ENCODE measurements around the gene MAP2.
"Not testable (repeated sequence)": the region's sequence is repeated elsewhere in the genome, so short reads cannot be mapped to it uniquely, and the experiment has no call there.

The MAP2 gene

DNA sequence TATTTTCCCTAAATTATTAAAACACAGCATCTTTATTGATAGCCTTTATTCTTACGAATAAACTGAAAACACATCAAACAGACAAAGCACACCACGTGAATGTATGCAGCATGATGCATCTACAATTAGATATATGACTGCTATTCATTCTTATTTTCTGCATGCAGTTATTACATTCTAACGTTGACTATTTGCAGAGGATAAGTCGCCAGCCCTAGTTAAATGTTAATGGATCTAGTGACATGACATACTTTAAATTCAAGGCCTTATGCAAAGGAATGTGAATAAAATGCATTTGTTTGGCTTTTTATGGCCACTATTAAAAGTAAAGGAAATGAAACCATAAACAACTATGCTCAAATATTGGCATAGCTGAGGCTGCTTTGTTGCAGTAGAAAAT is 172.4 kb downstream of the MAP2 start:
- DNase-seq (ENCODE audit: low spot score), result no peak

DNA sequence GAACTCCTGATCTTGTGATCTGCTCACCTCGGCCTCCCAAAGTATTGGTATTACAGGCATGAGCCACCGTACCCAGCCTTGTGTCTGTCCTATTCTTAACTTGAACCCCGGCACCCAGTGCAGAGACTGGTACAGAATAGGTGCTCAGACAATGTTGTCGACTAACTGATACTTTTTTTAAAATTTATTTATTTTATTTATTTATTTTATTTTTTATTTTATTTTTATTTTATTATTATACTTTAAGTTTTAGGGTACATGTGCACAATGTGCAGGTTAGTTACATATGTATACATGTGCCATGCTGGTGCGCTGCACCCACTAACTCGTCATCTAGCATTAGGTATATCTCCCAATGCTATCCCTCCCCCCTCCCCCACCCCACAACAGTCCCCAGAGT is 174.4 kb downstream of the MAP2 start:
- DNase-seq (ENCODE audit: low spot score), result not testable (repeated sequence)

DNA sequence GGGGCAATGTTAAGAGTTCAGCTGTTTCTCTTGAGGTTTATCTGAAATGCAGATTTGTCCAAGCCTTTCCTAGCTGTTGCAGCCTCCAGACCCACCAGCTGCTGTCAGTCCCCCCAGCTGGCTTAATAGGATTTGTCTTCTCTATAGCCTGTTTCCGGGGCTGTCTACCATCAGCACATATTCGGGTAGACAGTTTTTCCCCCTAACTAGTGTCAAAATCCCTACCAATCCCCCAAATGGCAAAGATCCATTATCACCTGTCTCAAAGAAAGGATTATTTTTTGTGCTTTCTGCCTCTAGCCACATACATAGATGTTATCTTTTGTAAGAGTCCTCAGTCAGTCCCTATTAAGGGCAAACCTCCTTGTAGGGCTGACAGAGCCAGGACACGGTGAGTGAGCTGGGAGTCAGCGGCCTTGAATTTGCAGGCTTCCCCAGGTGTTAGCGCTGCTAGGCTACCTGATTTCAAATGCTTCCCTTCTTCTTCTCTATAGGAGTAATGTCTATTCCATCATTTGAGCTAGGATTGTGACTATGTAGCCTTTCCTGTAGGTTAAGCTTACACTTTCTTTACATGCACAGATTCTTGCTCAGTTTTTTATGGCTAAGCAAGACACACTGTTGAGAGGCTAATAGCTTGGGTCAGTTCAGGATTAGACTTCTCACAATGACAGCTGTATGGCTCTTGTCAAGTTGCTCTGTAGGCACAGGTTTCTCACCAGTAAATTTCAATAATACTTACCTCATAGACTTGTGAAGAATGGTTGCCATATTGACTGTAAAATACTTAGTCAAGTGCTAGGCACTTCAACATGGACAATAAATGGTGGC is 176.7 kb downstream of the MAP2 start:
- no peak for DNase-seq (ENCODE audit: low spot score)

DNA sequence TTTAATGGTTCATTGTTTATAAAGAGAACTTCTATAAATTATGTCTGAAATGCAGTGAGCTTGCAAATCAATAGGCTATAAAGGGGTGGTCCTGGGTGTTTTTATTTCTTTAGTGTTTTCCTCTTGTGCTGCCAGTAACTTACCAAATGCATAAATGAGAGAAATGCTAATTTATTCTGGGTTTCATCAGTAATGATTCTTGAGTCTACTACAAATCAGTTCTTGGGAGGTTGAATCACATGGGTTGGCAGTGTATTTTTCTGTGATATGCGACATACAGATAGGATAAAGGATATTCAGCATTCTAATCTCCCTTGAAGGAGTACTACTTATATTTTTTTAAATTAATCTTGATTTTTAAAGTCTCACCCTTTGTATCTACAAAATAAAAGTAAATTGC is 177.7 kb downstream of the MAP2 start:
- no peak for DNase-seq (ENCODE audit: low spot score)

DNA sequence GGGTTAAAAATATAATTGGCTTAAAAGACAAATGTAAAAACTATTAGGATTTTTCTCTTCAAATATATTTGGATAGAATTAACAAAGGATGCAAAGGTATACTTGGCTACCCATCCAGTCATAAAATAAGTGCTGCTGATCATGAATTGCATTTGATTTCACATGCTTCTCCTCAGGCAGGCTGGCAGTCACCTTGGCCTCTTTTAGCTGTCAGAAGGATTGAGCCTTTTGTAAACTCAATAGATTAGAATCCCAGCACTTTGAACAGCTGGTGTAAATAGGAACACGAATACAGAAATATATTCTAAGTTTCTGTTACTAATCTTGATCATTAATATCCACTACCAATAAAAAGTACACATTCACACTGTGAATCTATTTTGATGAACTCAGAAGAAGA is 178.4 kb downstream of the MAP2 start:
- DNase-seq (ENCODE audit: low spot score), result no peak

DNA sequence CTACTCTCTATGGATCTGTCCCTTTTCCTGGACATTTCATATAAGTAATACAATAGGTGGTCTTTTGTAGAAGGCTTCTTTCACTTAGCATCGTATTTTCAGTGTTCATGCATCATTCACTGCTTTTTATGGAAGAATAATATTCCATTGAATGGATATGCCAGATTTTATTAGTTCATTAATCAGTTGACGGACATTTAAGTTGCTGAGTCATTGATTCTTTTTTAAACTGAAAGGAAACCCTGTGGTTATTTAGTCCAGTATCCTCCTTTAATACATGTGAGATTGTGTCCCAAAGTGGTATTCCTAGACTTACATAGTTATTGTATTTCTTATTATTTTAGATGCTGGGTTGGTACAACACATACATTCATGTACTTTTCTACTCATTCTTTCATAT is 185.7 kb downstream of the MAP2 start:
- DNase-seq (ENCODE audit: low spot score), result no peak

DNA sequence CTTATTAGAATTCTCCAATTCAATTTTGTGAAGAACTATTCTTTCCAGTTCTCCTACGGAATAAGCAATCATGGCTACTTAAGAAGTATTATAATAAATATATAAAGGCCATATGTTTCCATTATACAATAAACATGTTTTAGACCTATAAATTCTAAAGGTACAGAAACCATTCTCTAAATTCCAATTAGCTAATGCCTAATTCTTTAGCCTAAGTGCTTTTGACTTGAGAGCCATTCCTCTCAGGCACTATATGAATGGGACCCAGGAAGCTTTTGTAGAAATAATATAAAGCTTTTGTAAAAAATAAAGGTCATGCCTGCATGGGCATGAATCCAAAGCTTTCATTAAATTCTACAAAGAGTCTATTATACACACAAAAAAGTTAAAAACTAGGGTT is 186.8 kb downstream of the MAP2 start:
- no peak for DNase-seq (ENCODE audit: low spot score)

DNA sequence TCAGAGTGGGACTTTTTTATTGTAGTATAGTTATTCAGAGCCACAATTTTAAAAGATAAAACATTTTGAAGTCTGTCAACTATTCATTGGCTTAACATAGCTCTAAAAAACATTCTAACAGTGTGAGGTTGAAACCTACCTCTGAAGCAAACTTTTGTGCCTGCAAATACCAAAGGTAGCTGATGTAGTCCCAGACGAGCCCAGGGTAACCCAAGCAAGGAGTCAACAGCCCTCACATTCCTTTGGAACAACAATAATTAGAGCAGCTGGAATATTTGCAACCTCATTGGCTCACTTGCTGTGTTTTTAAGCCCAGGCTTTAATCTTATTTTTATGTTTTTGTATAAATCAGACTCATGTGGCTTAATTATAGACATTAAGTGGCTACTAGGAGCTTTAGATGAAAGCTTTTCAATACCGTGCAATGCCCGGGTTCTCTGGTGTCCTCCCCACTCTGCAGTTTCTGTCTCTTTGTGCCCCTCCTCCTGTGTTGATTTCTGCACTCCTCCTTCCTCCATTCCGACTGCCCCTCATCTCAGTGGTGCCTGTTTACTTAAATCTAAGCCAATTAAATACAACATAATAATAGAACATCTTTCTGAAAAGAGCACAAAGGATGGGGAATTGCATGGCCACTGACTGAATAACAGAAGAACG is 189.9 kb downstream of the MAP2 start:
- no peak for DNase-seq (ENCODE audit: low spot score)

DNA sequence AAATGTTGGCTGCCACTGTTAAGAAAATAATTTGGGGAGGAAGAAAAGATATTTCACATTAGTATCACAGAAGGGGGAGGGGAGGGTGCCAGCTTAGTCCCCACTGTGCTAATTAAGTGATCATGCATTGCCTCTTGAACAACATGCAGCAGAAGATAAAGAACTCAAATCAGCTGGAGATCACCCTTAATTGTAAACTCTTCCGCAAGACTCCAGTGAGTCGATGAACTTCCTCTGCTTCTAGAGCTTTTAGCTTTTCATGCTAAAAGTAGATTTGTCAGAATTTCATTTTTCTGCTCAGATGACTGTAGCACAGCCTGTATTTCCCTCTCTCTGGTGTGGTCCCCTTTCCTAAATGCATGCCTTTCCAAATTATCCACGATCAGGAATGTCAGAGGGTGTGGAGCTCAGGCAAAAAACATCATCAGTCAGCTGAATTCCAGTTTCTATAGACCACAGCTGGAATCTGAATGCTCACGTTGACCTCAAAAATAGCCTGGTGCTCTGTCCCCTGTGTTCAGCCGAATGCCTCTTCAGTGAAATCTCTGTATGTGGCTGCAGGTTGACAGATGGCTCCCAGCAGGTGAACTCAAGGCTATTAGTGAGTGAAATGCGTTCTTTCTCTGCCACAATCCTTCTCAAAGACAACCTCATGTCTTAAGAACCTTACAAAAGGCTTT is 191.0 kb downstream of the MAP2 start:
- DNase-seq (ENCODE audit: low spot score), result no peak

DNA sequence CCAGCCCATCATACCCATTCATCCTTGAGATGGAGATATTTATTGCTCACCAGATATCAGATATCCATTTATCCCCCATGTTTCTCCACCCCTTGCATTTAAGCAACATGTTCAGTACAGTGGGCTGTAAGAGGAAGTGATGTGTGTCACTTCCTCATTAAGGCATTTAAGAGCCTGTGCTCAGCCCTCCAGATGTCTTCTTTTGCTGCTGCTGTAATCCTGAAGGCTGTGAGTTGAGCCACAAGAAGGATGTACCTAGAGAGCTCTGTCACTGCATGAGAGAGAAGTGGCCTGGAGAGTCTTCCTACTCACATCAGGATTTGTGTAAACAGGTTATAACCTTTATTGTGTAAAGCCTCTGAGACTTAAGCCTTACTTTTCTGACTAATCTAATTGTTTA is 195.9 kb downstream of the MAP2 start:
- DNase-seq (ENCODE audit: low spot score), result peak; percentile 16

DNA sequence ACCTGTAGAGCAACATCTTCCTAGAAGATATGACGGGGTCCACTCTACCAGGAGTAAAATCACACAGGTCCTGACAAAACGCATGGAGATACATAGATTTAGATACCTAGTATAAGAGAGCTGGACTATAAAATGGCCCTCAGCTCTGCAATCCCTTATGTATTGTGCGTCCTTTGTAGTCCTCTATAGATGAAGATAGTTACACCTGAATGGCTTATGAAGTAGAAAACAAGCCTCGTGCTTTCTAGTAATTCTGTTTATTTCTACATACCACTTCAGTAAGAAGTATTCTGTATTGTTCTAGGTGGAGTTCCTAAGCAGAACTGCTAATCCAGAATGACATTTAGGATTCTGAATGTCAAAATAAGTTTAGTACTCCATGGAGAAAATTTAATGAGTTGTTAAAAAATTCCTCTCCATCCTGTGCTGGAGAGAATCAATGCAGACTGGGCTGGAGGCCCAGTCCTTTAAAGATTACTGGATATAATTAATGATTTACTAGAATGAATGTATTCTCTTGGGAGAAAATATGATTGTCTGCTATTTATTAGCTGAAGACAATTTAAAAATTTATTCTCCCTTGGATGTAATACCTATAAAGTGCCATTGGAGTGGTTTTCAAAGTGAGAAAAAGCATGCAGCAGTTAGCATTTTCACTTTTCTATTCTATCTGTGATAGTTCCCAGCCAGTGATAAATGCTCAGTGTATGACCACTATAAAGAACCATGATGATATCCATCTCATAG is 200.5 kb downstream of the MAP2 start:
- DNase-seq (ENCODE audit: low spot score), result no peak

DNA sequence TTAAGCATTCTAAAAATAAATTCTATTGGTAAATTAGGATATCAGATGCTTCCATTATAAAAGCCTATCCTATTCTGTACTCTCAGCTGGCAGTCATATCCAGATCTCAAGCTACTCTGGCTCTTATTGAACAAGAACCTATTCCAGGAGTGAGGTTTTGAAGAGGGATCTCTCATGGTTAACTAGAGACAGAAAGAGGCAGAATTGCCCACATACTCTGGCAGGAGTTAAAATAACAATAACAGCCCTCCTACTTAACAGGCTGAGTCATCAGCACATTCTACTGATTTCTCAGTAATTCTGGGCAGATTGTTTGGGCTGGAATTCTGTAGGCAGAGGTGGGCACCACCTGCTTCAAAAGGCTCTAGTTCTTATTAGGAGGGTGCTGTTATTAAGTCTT is 205.8 kb downstream of the MAP2 start:
- no peak for DNase-seq (ENCODE audit: low spot score)

DNA sequence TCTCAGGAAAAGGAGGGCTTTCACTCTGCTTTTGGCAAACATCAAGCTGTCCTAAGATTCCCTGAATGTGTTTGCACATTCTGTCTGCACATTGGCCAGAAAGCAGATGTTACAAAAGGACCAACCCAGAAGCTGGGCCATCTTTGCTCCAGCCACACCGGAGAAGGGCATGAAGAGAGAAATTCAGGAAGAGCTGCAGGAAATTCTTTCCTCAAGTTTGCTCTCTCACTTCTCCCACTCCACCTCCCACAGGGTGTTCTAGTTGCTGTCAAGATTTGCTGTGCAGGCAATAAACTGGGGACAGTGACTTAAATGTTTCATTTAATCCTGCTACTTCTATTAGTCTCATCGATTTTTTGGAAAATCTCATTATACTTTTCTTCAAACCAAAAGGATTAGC is 210.1 kb downstream of the MAP2 start:
- no peak for DNase-seq (ENCODE audit: low spot score)

DNA sequence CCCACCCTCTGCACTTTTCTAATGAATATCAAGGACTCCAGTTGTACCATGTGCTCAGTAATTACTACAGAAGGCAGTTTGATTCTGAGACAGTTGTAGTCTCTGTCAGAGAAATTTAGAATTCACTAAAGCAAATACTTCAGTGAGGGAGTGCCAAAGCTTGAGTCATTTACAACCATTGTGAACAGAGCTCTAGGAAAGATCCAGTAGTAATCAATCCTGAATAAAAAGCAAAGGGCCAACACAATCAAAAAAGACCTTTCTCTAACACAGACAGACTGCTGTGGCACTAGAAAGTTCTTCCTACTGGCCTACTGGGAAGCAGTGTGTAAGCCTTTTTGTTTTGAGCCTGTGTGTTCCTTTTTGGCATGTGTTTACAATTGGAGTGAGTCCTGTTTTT is 212.2 kb downstream of the MAP2 start:
- peak; percentile 51 for DNase-seq (ENCODE audit: low spot score)

DNA sequence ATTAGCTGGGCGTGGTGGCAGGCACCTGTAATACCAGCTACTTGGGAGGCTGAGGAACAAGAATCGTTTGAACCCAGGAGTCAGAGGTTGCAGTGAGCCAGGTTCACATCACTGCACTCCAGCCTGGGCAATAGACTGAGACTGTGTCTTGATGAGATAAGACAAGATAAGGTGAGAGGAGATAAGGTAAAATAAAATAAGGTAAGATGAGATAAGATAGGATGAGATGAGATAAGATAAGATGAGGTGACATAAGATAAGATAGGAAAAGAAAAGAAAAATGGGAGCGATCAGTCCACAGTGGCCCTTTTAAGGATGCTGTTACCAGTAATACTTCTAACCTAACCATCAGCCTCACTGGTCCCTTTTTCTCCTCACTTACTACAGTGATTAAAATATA is 213.4 kb downstream of the MAP2 start:
- no peak for DNase-seq (ENCODE audit: low spot score)

DNA sequence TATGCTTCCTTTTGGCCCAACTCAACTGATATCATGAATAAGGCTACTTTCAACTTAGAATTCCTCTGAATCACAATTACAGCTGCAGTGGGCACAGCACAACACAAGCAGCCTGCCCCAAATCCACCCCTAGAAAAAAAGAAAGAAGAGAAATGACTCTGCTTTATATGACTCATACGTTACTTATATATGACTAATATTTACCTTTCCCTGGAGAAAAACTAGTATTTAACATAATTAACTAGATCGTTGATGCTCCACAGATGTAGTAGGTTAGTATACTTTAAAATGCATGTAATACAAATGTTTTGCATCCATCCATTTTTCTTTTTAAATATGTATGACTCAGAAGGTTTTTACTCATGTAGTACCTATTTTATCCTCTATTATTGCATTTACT is 214.5 kb downstream of the MAP2 start:
- DNase-seq (ENCODE audit: low spot score), result no peak

DNA sequence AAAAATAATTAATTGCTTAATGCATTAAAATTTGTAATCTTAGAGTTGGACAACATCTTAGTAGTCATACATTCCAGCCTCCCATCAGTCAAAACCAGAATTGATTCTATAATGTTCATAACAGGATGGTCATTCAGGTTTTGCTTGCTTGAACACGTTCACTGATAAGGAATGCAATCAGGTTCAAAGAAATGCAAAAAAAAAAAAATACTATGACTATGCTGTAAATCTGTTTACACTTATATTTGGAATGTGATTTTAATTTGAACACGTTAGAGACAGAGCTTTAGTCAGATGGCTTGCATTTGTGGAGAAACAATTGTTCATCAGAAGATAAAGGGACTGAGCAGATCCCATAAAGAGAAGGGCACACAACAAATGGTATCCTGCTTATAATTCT is 216.5 kb downstream of the MAP2 start:
- no peak for DNase-seq (ENCODE audit: low spot score)

DNA sequence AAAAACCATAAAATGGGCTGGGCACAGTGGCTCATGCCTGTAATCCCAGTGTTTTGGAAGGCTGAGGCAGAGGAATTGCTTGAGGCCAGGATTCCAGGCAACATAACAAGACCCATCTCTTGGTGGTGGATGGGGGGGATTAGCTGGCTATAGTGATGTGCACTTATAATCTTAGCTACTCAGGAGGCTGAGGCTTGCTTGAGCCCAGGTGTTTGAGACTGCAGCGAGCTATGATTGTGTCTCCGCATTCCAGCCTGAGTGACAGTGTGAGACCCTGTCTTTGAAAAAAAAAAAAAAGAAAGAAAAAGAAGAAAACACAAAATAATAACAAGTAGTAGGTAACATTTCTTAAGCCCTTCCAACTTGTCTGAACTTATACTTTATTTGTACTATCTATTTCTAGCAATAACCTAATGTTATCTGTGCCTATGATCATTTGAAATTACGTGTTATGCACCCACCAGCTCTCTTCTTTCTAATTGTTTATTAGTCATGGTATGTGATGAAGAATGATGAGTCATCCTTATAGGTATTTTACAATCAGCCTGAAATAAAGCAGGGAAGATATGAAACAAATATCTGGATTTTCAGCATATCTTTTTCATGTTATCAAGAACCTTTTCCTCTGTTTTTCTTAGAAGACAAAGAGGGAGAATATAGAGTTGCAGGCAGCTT is 218.4 kb downstream of the MAP2 start:
- DNase-seq (ENCODE audit: low spot score), result no peak

DNA sequence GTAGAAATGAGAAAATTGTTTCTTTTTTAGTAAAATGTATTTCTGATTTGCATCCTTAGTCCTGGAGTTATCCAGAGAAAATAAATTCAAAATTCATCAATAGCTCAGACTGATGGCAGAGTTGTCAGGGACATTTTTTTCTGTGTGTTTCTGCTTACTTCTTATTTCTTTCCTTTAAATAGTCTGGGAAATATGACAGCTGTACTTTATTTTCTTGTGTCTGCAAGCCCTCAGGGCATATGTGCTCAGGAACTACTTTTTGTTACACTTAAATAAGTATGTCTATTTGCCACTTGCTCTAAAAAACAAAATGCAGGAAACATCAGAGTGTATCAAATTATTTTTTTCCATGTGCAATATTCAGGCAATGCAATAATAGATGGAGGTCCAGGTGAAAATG is 221.0 kb downstream of the MAP2 start:
- no peak for DNase-seq (ENCODE audit: low spot score)

DNA sequence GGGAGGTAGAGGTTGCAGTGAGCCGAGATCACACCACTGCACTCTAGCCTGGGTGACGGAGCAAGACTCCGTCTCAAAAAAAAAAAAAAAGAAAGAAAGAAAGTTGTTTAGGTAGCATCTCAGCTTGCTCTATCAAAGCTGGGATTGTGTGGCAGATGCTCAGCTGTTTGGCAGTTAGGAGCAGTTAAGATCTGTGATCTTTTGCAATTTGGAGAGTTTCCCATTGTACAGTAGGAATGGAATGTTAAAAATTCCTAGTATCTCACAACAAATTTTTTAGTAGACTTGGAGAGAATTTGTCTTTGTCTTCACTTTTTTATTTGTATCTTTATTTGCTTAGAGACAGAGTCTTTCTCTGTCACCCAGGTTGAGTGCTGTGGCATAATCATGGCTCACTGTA is 224.9 kb downstream of the MAP2 start:
- DNase-seq (ENCODE audit: low spot score), result no peak

DNA sequence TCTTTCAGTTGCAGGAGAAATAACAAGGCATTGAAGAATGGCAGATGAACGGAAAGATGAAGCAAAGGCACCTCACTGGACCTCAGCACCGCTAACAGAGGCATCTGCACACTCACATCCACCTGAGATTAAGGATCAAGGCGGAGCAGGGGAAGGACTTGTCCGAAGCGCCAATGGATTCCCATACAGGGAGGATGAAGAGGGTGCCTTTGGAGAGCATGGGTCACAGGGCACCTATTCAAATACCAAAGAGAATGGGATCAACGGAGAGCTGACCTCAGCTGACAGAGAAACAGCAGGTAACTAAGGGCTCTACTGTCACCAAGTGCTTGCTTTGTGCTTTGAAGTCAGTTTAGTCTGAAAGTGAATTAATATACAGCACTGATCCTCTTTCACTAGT is 229.3 kb downstream of the MAP2 start:
- no peak for DNase-seq (ENCODE audit: low spot score)

DNA sequence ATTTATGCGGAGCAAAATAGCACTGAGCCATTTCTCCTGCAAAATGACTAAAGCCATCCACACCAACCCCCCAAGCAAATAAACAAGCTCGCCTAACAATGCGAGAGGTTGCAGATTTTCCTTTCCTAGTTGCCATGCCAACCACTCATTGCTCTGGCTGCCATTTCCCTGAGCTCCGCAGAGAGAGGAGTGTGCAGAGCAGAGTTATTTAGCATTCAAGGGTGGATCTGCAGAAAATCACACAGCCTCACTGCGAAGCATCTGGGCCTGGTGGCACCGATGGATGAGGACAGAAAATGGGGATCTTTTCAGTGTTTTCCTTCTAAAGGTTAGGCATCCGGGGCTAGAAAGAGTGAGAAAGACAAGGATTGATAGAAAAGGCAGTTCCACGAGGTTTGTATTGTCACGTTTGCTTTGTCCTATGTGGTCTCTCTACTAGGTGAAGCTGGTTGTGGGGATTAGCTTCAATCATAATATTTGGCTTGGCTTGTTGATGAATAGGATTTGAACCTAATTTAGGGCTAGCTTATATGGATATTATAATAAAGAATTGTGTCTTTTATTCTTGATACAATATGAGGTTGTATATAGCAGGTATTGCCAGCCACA is 237.5 kb downstream of the MAP2 start:
- peak; percentile 39 for DNase-seq (ENCODE audit: low spot score)
